Coronary artery (tissue), 2 donors: ENCODE measurements around the gene VIPAS39.

Source experiments
- DNase-seq: peaks from one replicate; pipeline ENCODE4 v3.0.0-alpha.2; 2017; ENCODE audit warnings: low spot score
- H3K27ac ChIP-seq, 2 donors: fragments of 200-600 bp; sonication (generic); one replicate each; pipeline ENCODE4 v1.5.1; 2016 to 2019
- H3K4me3 ChIP-seq: fragments of 200-600 bp; sonication (generic); 2 replicates; pipeline ENCODE4 v1.5.1; 2016; ENCODE audit warnings: mild to moderate bottlenecking, moderate library complexity
- TF ChIP-seq, protein P1 (sequence below): fragments of 200-600 bp; sonication (generic); IDR thresholded peaks from one replicate; pipeline ENCODE4 v1.5.1; 2019; ENCODE audit warnings: antibody characterized with exemption

VIPAS39 gene

DNA sequence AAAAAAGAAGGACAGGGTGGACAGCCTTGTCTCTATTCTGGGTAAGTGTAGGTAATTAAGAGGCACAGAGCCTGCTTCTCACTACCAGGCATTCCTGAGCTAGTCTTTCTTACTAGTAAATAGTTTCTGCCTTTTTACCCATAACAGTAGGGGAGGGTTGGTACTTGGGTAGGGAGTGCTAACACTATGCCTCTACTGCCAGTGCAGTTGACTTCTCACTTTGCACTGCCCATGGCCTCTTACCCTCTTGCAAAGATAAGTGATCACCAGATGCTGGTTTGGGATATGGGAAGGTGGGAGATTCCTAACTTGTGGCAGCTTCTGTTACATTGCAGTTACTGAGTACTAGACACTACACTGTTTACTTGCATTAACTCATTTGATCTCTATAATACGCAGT, 12.1 kb upstream of the VIPAS39 start:
- Histone ChIP-seq H3K27ac (no peak overlapping the region), H3K4me3 (no peak overlapping the region)
- no peak for DNase-seq
- TF ChIP-seq, protein P1, sequence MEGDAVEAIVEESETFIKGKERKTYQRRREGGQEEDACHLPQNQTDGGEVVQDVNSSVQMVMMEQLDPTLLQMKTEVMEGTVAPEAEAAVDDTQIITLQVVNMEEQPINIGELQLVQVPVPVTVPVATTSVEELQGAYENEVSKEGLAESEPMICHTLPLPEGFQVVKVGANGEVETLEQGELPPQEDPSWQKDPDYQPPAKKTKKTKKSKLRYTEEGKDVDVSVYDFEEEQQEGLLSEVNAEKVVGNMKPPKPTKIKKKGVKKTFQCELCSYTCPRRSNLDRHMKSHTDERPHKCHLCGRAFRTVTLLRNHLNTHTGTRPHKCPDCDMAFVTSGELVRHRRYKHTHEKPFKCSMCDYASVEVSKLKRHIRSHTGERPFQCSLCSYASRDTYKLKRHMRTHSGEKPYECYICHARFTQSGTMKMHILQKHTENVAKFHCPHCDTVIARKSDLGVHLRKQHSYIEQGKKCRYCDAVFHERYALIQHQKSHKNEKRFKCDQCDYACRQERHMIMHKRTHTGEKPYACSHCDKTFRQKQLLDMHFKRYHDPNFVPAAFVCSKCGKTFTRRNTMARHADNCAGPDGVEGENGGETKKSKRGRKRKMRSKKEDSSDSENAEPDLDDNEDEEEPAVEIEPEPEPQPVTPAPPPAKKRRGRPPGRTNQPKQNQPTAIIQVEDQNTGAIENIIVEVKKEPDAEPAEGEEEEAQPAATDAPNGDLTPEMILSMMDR, result no peak

DNA sequence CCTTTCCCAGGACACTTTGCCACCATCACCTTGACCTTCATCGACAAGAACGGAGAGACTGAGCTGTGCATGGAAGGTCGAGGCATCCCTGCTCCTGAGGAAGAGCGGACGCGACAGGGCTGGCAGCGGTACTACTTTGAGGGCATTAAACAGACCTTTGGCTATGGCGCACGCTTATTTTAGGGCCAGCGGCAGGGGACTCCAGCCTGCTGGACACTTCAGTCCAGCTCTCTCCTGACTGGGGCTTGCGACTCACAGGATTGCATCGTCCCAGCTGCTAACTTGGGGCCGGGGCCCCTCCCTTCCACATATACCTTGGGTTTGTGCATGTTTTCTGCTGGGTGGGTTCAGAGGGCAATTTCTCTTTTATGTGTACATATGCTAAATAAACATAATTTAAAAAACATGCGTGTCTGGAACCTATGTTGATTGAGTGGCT, 11.7 kb upstream of the VIPAS39 start:
- Histone ChIP-seq H3K4me3 (no peak overlapping the region), H3K27ac (no peak overlapping the region)
- TF ChIP-seq, protein P1, result no peak
- DNase-seq, result no peak

DNA sequence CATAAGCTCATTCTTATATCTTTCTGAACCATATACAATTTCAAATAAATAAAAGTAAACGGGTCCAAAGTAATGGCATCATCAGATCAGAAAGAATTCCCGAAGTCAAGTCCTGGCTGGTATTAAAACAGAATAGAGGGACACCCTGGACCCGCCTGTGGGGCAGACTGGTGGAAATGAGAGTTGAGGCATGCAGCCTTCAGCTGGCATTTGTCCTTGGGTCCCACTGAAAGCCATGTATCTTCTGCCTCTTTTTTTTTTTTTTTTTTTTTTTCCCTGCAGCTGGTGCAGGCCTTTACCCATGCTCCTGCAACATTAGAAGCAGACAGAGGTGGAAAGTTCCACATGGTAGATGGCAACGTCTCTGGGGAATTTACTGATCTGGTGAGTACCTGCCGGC, 10.4 kb upstream of the VIPAS39 start:
- TF ChIP-seq, protein P1, result no peak
- Histone ChIP-seq H3K4me3 (no peak overlapping the region), H3K27ac (no peak overlapping the region)
- no peak for DNase-seq

GRCh38 chr14:77459072-77459723, 1.8 kb upstream of the VIPAS39 start:
- DNase-seq, result no peak
- TF ChIP-seq, protein P1, result peak; percentile 9

GRCh38 chr14:77458249-77458950, 999 bp upstream of the VIPAS39 start:
- Histone ChIP-seq H3K4me3 (peak overlapping the region; percentile 89), H3K27ac (peak overlapping the region; percentile 82 to 94)
- TF ChIP-seq, protein P1, result no peak
- no peak for DNase-seq

More at GRCh38 chr14:77459072-77459723, 1.8 kb upstream of the VIPAS39 start:
- no peak overlapping the region for H3K27ac ChIP-seq
- H3K4me3 ChIP-seq, result peak overlapping the region; percentile 89

DNA sequence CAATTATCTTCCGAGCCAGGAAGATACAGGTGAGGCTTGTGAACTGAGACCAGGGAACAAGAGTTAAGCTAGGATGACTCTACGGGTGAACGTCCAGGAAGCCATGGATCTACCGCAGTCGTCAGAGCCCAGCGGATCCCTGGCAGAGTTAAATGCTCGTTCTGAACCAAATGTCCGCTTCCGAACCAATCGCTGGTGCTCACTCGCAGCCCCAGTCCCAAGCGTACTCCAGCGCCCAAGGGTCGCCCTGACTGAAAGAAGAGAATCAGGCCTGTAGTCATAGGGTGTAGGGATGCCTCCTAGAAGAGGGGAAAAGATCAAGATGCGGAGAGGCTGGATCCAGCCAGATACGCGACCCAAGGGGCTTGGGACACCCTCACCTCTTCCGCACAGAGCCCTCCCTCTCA, 283 bp downstream of the VIPAS39 start:
- TF ChIP-seq, protein P1, result no peak
- no peak for DNase-seq
- Histone ChIP-seq H3K27ac (peak overlapping the region; percentile 82 to 94), H3K4me3 (peak overlapping the region; percentile 89)
